ENCODE measurements around the gene DUSP22. TPM values are rescaled to one million over a fixed set of nuclear protein-coding genes. Genes with fewer than 3 reads are reported as not detected.

Gene DUSP22
- total RNA-seq, 4 donors from 2014 or later = 53.3 to 95.2 (median 71.3) TPM

- Histone ChIP-seq H3K4me1 (no peaks in the 10 kb centered on the region), H3K9me3 (no peaks in the 10 kb centered on the region), H3K36me3 (peaks cover 10% of the 10 kb centered on the region), H3K4me3 (no peak overlapping the region), H3K27me3 (no peaks in the 10 kb centered on the region), H3K27ac (no peak overlapping the region)
- DNase-seq (ENCODE audit: low spot score in 2 of 2) = no peak
- TF ChIP-seq POLR2AphosphoS5 (IDR thresholded peaks at IDR 0.05) = no peak
- TF ChIP-seq EP300 (IDR thresholded peaks at IDR 0.05) = no peak
- no peak for TF ChIP-seq CTCF (IDR thresholded peaks at IDR 0.05)
- TF ChIP-seq POLR2A (IDR thresholded peaks at IDR 0.05) = no peak
- 92% methylated on average over 8 of the region's 8 CpGs for WGBS
These were observed 50.5 kb downstream of the DUSP22 start for GRCh38 chr6:342832-343179.

GRCh38 chr6:343226-343935, 51.1 kb downstream of the DUSP22 start:
- no peaks in the 10 kb centered on the region for H3K27me3 ChIP-seq
- DNase-seq (ENCODE audit: low spot score in 2 of 2) = no peak
- no peak for TF ChIP-seq EP300 (IDR thresholded peaks at IDR 0.05)
- TF ChIP-seq CTCF (IDR thresholded peaks at IDR 0.05) = no peak
- TF ChIP-seq POLR2A (IDR thresholded peaks at IDR 0.05) = no peak
- TF ChIP-seq POLR2AphosphoS5 (IDR thresholded peaks at IDR 0.05) = no peak
- no peaks in the 10 kb centered on the region for H3K9me3 ChIP-seq
- peaks cover 14% of the 10 kb centered on the region for H3K36me3 ChIP-seq
- H3K4me1 ChIP-seq = no peaks in the 10 kb centered on the region
- 73% methylated on average over 9 of the region's 10 CpGs for WGBS
- no peak overlapping the region for H3K4me3 ChIP-seq
- no peak overlapping the region for H3K27ac ChIP-seq

GRCh38 chr6:343960-344815, 51.9 kb downstream of the DUSP22 start:
- no peaks in the 10 kb centered on the region for H3K9me3 ChIP-seq
- no peaks in the 10 kb centered on the region for H3K4me1 ChIP-seq
- no peak overlapping the region for H3K27ac ChIP-seq
- H3K27me3 ChIP-seq = no peaks in the 10 kb centered on the region
- TF ChIP-seq EP300 (IDR thresholded peaks at IDR 0.05) (no peak), POLR2AphosphoS5 (IDR thresholded peaks at IDR 0.05) (no peak), CTCF (IDR thresholded peaks at IDR 0.05) (no peak), POLR2A (IDR thresholded peaks at IDR 0.05) (no peak)
- WGBS = 83% methylated on average over 20 of the region's 20 CpGs
- H3K36me3 ChIP-seq = peaks cover 23% of the 10 kb centered on the region
- no peak for DNase-seq (ENCODE audit: low spot score in 2 of 2)
- no peak overlapping the region for H3K4me3 ChIP-seq

GRCh38 chr6:344816-345340, 52.6 kb downstream of the DUSP22 start:
- no peak overlapping the region for H3K4me3 ChIP-seq
- no peaks in the 10 kb centered on the region for H3K4me1 ChIP-seq
- no peaks in the 10 kb centered on the region for H3K27me3 ChIP-seq
- H3K9me3 ChIP-seq = no peaks in the 10 kb centered on the region
- WGBS = 81% methylated on average over 8 of the region's 8 CpGs
- DNase-seq (ENCODE audit: low spot score in 2 of 2) = no peak
- TF ChIP-seq CTCF (IDR thresholded peaks at IDR 0.05) (no peak), POLR2A (IDR thresholded peaks at IDR 0.05) (no peak), POLR2AphosphoS5 (IDR thresholded peaks at IDR 0.05) (no peak), EP300 (IDR thresholded peaks at IDR 0.05) (no peak)
- H3K36me3 ChIP-seq = peaks cover 29% of the 10 kb centered on the region
- no peak overlapping the region for H3K27ac ChIP-seq

Data from suprapubic skin (tissue), 4 donors.